Thyroid gland (tissue), 4 donors: ENCODE data around the gene TRIM17.
"Not testable (repeated sequence)": the region's sequence is repeated elsewhere in the genome, so short reads cannot be mapped to it uniquely, and the experiment has no call there.

Source experiments
- POLR2A ChIP-seq, 2 donors: fragments of 450-650 bp; IDR thresholded peaks; one replicate each; pipeline ENCODE4 v1.6.1; 2017; ENCODE audit warnings: antibody characterized with exemption in 2 of 2, mild to moderate bottlenecking in 2 of 2, moderate library complexity in 1 of 2
- TF ChIP-seq, protein P1 (sequence below), 6 experiments: fragments of 200-600 bp in 3 of 6; fragments of 450-650 bp in 3 of 6; sonication (generic) in 3 of 6; IDR thresholded peaks; one replicate each; pipeline ENCODE4 v1.5.1; 2016 to 2019; ENCODE audit warnings: antibody characterized with exemption in 6 of 6, mild to moderate bottlenecking in 2 of 6, inconsistent platforms in 1 of 6, moderate library complexity in 1 of 6

DNA sequence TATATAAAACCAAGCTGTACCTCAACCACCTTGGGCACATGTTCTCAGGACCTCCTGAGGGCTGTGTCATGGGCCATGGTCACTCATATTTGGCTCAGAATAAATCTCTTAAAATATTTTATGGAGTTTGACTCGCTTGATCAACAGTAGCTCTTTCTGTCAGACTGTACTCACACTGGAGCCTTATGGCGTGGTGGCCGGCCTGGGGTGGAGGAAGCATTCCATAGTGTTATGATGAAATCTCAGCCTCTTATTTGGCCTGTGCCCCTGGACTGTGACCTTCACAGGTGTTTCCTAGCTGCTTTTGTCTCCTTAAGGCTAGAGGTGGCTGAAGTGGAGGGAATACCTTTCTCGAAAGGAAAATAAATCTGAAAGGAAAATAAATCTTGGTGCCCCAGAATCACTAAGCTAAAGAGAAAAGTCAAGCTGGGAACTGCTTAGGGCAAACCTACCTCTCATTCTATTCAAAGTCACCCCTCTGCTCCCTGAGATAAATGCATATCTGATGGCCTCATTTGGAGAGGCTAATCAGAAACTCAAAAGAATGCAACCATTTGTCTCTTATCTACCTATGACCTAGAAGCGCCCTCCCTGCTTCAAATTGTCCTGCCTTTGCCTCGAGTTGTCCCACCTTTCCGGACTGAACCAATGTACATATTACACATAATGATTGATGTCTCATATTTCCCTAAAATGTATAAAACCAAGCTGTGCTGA, 16.8 kb upstream of the TRIM17 start:
- TF ChIP-seq, protein P1, sequence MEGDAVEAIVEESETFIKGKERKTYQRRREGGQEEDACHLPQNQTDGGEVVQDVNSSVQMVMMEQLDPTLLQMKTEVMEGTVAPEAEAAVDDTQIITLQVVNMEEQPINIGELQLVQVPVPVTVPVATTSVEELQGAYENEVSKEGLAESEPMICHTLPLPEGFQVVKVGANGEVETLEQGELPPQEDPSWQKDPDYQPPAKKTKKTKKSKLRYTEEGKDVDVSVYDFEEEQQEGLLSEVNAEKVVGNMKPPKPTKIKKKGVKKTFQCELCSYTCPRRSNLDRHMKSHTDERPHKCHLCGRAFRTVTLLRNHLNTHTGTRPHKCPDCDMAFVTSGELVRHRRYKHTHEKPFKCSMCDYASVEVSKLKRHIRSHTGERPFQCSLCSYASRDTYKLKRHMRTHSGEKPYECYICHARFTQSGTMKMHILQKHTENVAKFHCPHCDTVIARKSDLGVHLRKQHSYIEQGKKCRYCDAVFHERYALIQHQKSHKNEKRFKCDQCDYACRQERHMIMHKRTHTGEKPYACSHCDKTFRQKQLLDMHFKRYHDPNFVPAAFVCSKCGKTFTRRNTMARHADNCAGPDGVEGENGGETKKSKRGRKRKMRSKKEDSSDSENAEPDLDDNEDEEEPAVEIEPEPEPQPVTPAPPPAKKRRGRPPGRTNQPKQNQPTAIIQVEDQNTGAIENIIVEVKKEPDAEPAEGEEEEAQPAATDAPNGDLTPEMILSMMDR (IDR thresholded peaks at IDR 0.05) = not testable (repeated sequence)
- TF ChIP-seq POLR2A (IDR thresholded peaks at IDR 0.05) = not testable (repeated sequence)
